ENCODE measurements around the gene ANGPTL8.

The ANGPTL8 gene

DNA sequence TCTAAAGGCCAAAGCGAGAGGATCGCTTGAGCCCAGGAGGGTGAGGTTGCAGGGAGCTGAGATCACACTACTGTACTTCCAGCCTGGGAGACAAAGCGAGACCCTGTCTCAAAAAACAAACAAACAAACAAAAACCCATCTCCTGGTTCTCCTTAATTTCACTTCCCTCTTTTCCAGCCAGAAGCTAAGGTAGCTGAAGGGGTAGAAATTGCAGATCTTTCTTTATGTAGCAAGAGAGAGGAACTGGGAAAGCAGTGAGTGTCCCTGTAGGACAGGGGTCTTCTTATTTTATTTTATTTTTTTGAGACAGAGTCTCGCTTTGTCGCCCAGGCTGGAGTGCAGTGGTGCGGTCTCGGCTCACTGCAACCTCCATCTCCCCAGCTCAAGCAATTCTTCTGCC lies 52.0 kb downstream of the ANGPTL8 start:
- no peak for DNase-seq (ENCODE audit: low read depth in 2 of 2)

Data from stimulated activated CD4-positive, alpha-beta T cell treated with anti-CD3 and anti-CD28 coated beads, Interleukin-1b, Interleukin-23, amount 100 ng/mL, for 1 hour (primary cell).